PC-9 (cell line): Measurements from ENCODE around the gene SH3PXD2A. TPM values are rescaled to one million over a fixed set of nuclear protein-coding genes. Genes with fewer than 3 reads are reported as not detected.

Source experiments
- BruUV-seq: library from RNA; stranded (reverse); fragments of 400-500 nt; replicated peaks from 2 replicates; lab custom pipeline; 2021; lab: Mats Ljungman, UMichigan
- CTCF ChIA-PET: fragments of 300-600 bp; sonication (Branson Sonifier 250); formaldehyde crosslinking; loops from one replicate; lab custom pipeline; 2022; ENCODE audit warnings: antibody characterized with exemption; lab: Charles Lee
- POLR2A ChIA-PET: fragments of 300-600 bp; sonication (Branson Sonifier 250); formaldehyde crosslinking; loops from one replicate; lab custom pipeline; 2022; ENCODE audit warnings: antibody characterized with exemption; ENCODE audit not compliant: unreplicated experiment; lab: Charles Lee
- DNase-seq, 2 experiments: peaks; one replicate each; pipeline versions ENCODE4 v3.0.0 to v3.0.0-alpha.2; 2015 to 2022; ENCODE audit warnings: mixed read lengths in 1 of 2
- H2AFZ ChIP-seq: fragments of 200-600 bp; sonication (generic); 2 replicates; pipeline ENCODE4 v1.8.1; 2017; ENCODE audit warnings: antibody characterized with exemption
- H3F3A ChIP-seq: fragments of 200-600 bp; sonication (generic); 2 replicates; pipeline ENCODE4 v1.8.1; 2017; ENCODE audit warnings: antibody characterized with exemption, mild to moderate bottlenecking, low read depth; ENCODE audit not compliant: insufficient read depth
- H3K27ac ChIP-seq: fragments of 200-600 bp; sonication (generic); 2 replicates; pipeline ENCODE4 v1.6.1; 2016; ENCODE audit warnings: mixed run types
- H3K27me3 ChIP-seq: fragments of 200-600 bp; sonication (generic); 2 replicates; pipeline ENCODE4 v1.6.1; 2016; ENCODE audit warnings: low read depth, mixed run types; ENCODE audit not compliant: insufficient read depth
- H3K36me3 ChIP-seq: fragments of 200-600 bp; sonication (generic); 2 replicates; pipeline ENCODE4 v1.6.1; 2016; ENCODE audit warnings: low read depth, mixed run types
- H3K4me1 ChIP-seq: fragments of 200-600 bp; sonication (generic); replicated peaks from 2 replicates; pipeline ENCODE4 v1.6.1; 2016; ENCODE audit warnings: mixed run types; ENCODE audit not compliant: insufficient read depth
- H3K4me2 ChIP-seq: fragments of 200-600 bp; sonication (generic); 2 replicates; pipeline ENCODE4 v1.6.1; 2017; ENCODE audit warnings: mixed run types
- H3K4me3 ChIP-seq: fragments of 200-600 bp; sonication (generic); 2 replicates; pipeline ENCODE4 v1.6.1; 2016; ENCODE audit warnings: mixed run types
- H3K79me2 ChIP-seq: fragments of 200-600 bp; sonication (generic); 2 replicates; pipeline ENCODE4 v1.6.1; 2017; ENCODE audit warnings: low read depth, mixed run types
- H3K9me2 ChIP-seq: fragments of 200-600 bp; sonication (generic); 2 replicates; pipeline ENCODE4 v1.8.1; 2017; ENCODE audit warnings: mild to moderate bottlenecking; ENCODE audit not compliant: insufficient read depth
- H3K9me3 ChIP-seq: fragments of 200-600 bp; sonication (generic); 2 replicates; pipeline ENCODE4 v1.8.1; 2016; ENCODE audit warnings: low read depth; ENCODE audit not compliant: insufficient read depth
- H4K20me1 ChIP-seq: fragments of 200-600 bp; sonication (generic); 2 replicates; pipeline ENCODE4 v1.8.1; 2017; ENCODE audit not compliant: insufficient read depth
- CTCF ChIP-seq: fragments of 200-600 bp; sonication (generic); conservative IDR thresholded peaks from 2 replicates; pipeline ENCODE4 v1.6.1; 2017; ENCODE audit warnings: mixed run types, antibody characterized with exemption, mild to moderate bottlenecking, moderate library complexity
- EZH2 ChIP-seq: fragments of 200-600 bp; sonication (generic); IDR thresholded peaks from 2 replicates; pipeline ENCODE4 v1.8.0; 2017; ENCODE audit warnings: antibody characterized with exemption, low read depth
- intact Hi-C: fragments of 100-400 bp; cut with micrococcal nuclease; formaldehyde crosslinking; loops from one replicate; pipeline ENCODE4 v1.10.0; 2022; ENCODE audit not compliant: unreplicated experiment
- total RNA-seq: library from RNA; stranded (reverse); gene quantifications from 2 replicates; pipeline ENCODE4 v1.2.3, GENCODE V29; 2021

Gene SH3PXD2A
- total RNA-seq, 1 experiment from 2014 or later: 12.5 TPM

- no peaks in the 10 kb centered on the region for H3K27me3 ChIP-seq
- H3K27ac ChIP-seq: no peak overlapping the region
- intact Hi-C loops: no loop called here
- no peaks in the 10 kb centered on the region for H3K4me1 ChIP-seq
- no peaks in the 10 kb centered on the region for H3F3A ChIP-seq
- no peaks in the 10 kb centered on the region for H3K36me3 ChIP-seq
- H2AFZ ChIP-seq: no peak overlapping the region
- ChIA-PET CTCF (no interaction called here), POLR2A (no interaction called here)
- no peaks in the 10 kb centered on the region for H3K9me3 ChIP-seq
- TF ChIP-seq EZH2 (no peak), CTCF (no peak)
- H3K4me3 ChIP-seq: no peak overlapping the region
- no peaks in the 10 kb centered on the region for H3K9me2 ChIP-seq
- no peaks in the 10 kb centered on the region for H4K20me1 ChIP-seq
- H3K79me2 ChIP-seq: no peaks in the 10 kb centered on the region
- no TSS peak for BruUV-seq
- H3K4me2 ChIP-seq: no peak overlapping the region
- DNase-seq: no peak
Measured at GRCh38 chr10:103641326-103641725, 214.1 kb downstream of the SH3PXD2A start.

GRCh38 chr10:103640436-103641181, 214.8 kb downstream of the SH3PXD2A start:
- Histone ChIP-seq H3K4me2 (no peak overlapping the region), H3K27me3 (no peaks in the 10 kb centered on the region), H3K27ac (no peak overlapping the region), H3K9me3 (no peaks in the 10 kb centered on the region), H3K36me3 (no peaks in the 10 kb centered on the region), H3K4me3 (no peak overlapping the region), H3K9me2 (no peaks in the 10 kb centered on the region), H4K20me1 (no peaks in the 10 kb centered on the region), H3K79me2 (no peaks in the 10 kb centered on the region), H2AFZ (no peak overlapping the region), H3K4me1 (no peaks in the 10 kb centered on the region), H3F3A (no peaks in the 10 kb centered on the region)
- BruUV-seq: no TSS peak
- DNase-seq: no peak
- ChIA-PET CTCF (no interaction called here), POLR2A (no interaction called here)
- TF ChIP-seq EZH2 (no peak), CTCF (no peak)
- intact Hi-C loops: no loop called here

GRCh38 chr10:103638948-103639347, 216.4 kb downstream of the SH3PXD2A start:
- no peaks in the 10 kb centered on the region for H3K27me3 ChIP-seq
- no peaks in the 10 kb centered on the region for H3K4me1 ChIP-seq
- intact Hi-C loops: no loop called here
- BruUV-seq: no TSS peak
- no peak overlapping the region for H3K4me2 ChIP-seq
- H4K20me1 ChIP-seq: no peaks in the 10 kb centered on the region
- ChIA-PET CTCF (no interaction called here), POLR2A (no interaction called here)
- no peak for TF ChIP-seq EZH2
- no peak for TF ChIP-seq CTCF
- no peaks in the 10 kb centered on the region for H3F3A ChIP-seq
- no peak overlapping the region for H3K27ac ChIP-seq
- no peak overlapping the region for H2AFZ ChIP-seq
- no peaks in the 10 kb centered on the region for H3K9me3 ChIP-seq
- H3K36me3 ChIP-seq: no peaks in the 10 kb centered on the region
- H3K4me3 ChIP-seq: no peak overlapping the region
- H3K9me2 ChIP-seq: no peaks in the 10 kb centered on the region
- no peak for DNase-seq
- no peaks in the 10 kb centered on the region for H3K79me2 ChIP-seq
